SK-N-SH (cell line): Measurements from ENCODE around the gene CIC. TPM values are rescaled to one million over a fixed set of nuclear protein-coding genes. Genes with fewer than 3 reads are reported as not detected.

Experiments used
- CTCF ChIA-PET: fragments of 300-600, 350-600 bp; formaldehyde crosslinking; extraction: SDS; loops from one replicate; lab custom pipeline; 2021; lab: Yijun Ruan, JAX
- POLR2A ChIA-PET: fragments of 350-600 bp; sonication (Branson Sonifier 250); formaldehyde crosslinking; extraction: SDS; loops from one replicate; lab custom pipeline; 2020; ENCODE audit warnings: antibody characterized with exemption, inconsistent platforms; lab: Yijun Ruan, JAX
- DNase-seq: peaks from one replicate; pipeline ENCODE4 v3.0.0; 2012
- H2AFZ ChIP-seq: fragments of 200-600 bp; sonication (generic); 2 replicates; pipeline ENCODE4 v1.8.1; 2016; ENCODE audit warnings: antibody characterized with exemption, mild to moderate bottlenecking, low read depth
- H3F3A ChIP-seq: fragments of 200-600 bp; sonication (generic); replicated peaks from 2 replicates; pipeline ENCODE3; 2016; ENCODE audit warnings: antibody characterized with exemption, mild to moderate bottlenecking; ENCODE audit not compliant: insufficient read depth
- H3K27ac ChIP-seq, 2 experiments: fragments of 200-500 bp in 1 of 2; fragments of 200-600 bp in 1 of 2; sonication (Bioruptor generic) in 1 of 2; sonication (generic), shearing (Covaris generic) in 1 of 2; 2 replicates each; pipeline versions ENCODE4 v1.5.1 to v1.6.1; 2014 to 2016; ENCODE audit warnings: low read depth in 2 of 2, inconsistent platforms in 1 of 2, low read length in 1 of 2, mild to moderate bottlenecking in 1 of 2, mixed read lengths in 1 of 2
- H3K27me3 ChIP-seq: fragments of 200-600 bp; sonication (generic), shearing (Covaris generic); 2 replicates; pipeline ENCODE4 v1.6.1; 2016; ENCODE audit warnings: mixed run types; ENCODE audit not compliant: insufficient read depth
- H3K36me3 ChIP-seq, 2 experiments: fragments of 200-500 bp in 1 of 2; fragments of 200-600 bp in 1 of 2; sonication (Bioruptor generic) in 1 of 2; sonication (generic) in 1 of 2; replicated peaks in 1 of 2; 2 replicates each; pipeline versions ENCODE3 to v1.5.1; 2014 to 2016; ENCODE audit warnings: low read length in 1 of 2, mild to moderate bottlenecking in 1 of 2; ENCODE audit not compliant: insufficient read depth in 2 of 2, control insufficient read depth in 1 of 2
- H3K4me1 ChIP-seq, 2 experiments: fragments of 200-500 bp in 1 of 2; fragments of 200-600 bp in 1 of 2; sonication (Bioruptor generic) in 1 of 2; sonication (generic), shearing (Covaris generic) in 1 of 2; 2 replicates each; pipeline versions ENCODE4 v1.5.1 to v1.6.1; 2014 to 2016; ENCODE audit warnings: low read depth in 1 of 2, low read length in 1 of 2, mixed run types in 1 of 2; ENCODE audit not compliant: insufficient read depth in 2 of 2, control insufficient read depth in 1 of 2
- H3K4me2 ChIP-seq: fragments of 200-600 bp; sonication (generic), shearing (Covaris generic); 2 replicates; pipeline ENCODE4 v1.6.1; 2017; ENCODE audit warnings: mixed run types
- H3K4me3 ChIP-seq, 2 experiments: fragments of 200-500 bp in 1 of 2; fragments of 200-600 bp in 1 of 2; sonication (Bioruptor generic) in 1 of 2; sonication (generic), shearing (Covaris generic) in 1 of 2; 2 replicates each; pipeline versions ENCODE4 v1.5.1 to v1.8.1; 2014 to 2016; ENCODE audit warnings: low read depth in 2 of 2, inconsistent platforms in 1 of 2, low read length in 1 of 2, mild to moderate bottlenecking in 1 of 2, mixed read lengths in 1 of 2, moderate library complexity in 1 of 2
- H3K79me2 ChIP-seq: fragments of 200-600 bp; sonication (generic); 2 replicates; pipeline ENCODE4 v1.8.1; 2017; ENCODE audit warnings: mild to moderate bottlenecking; ENCODE audit not compliant: insufficient read depth
- H3K9ac ChIP-seq: fragments of 200-600 bp; sonication (generic); 2 replicates; pipeline ENCODE4 v1.6.1; 2017; ENCODE audit warnings: mixed run types
- H3K9me2 ChIP-seq: fragments of 200-600 bp; sonication (generic); 2 replicates; pipeline ENCODE4 v1.6.1; 2017; ENCODE audit warnings: mixed run types
- H3K9me3 ChIP-seq: fragments of 200-600 bp; sonication (generic); 2 replicates; pipeline ENCODE4 v1.6.1; 2017; ENCODE audit warnings: mixed run types, mild to moderate bottlenecking, moderate library complexity
- H4K20me1 ChIP-seq: fragments of 200-600 bp; sonication (generic); 2 replicates; pipeline ENCODE4 v1.6.1; 2017; ENCODE audit warnings: mild to moderate bottlenecking, mixed run types; ENCODE audit not compliant: insufficient read depth
- CHD2 ChIP-seq: fragments of 150-350 bp; IDR thresholded peaks from 2 replicates; pipeline ENCODE4 v1.6.1; 2018; ENCODE audit warnings: low read length; ENCODE audit not compliant: partially characterized antibody
- ELF1 ChIP-seq: IDR thresholded peaks from 2 replicates; pipeline ENCODE4 v1.4.0; 2012
- EZH2phosphoT487 ChIP-seq: fragments of 200-600 bp; sonication (generic); IDR thresholded peaks from 2 replicates; pipeline ENCODE4 v1.6.1; 2017; ENCODE audit warnings: low read depth, mixed run types, mild to moderate bottlenecking, antibody characterized with exemption, moderate library complexity, borderline replicate concordance
- FOSL2 ChIP-seq: IDR thresholded peaks from 2 replicates; pipeline ENCODE4 v1.4.0; 2012; ENCODE audit warnings: low read depth, mild to moderate bottlenecking, moderate library complexity, borderline replicate concordance
- FOXJ3 ChIP-seq: sonication (generic); formaldehyde crosslinking; IDR thresholded peaks from 2 replicates; pipeline ENCODE4 v1.5.1; 2020; ENCODE audit warnings: mild to moderate bottlenecking, missing genetic modification reagents
- IRF3 ChIP-seq: fragments of 150-350 bp; IDR thresholded peaks from 2 replicates; pipeline ENCODE4 v1.6.1; 2016; ENCODE audit warnings: mild to moderate bottlenecking, low read depth, low read length
- JUND ChIP-seq: IDR thresholded peaks from 2 replicates; pipeline ENCODE4 v1.4.0; 2012
- MAX ChIP-seq: IDR thresholded peaks from 2 replicates; pipeline ENCODE4 v1.4.0; 2012; ENCODE audit warnings: low read depth
- MEF2A ChIP-seq: IDR thresholded peaks from 2 replicates; pipeline ENCODE4 v1.4.0; 2012; ENCODE audit warnings: low read depth, borderline replicate concordance
- MXI1 ChIP-seq: IDR thresholded peaks from 2 replicates; pipeline ENCODE4 v1.6.1; 2012; ENCODE audit warnings: mild to moderate bottlenecking, low read depth, low read length, improper control_type of control experiment
- NRF1 ChIP-seq: IDR thresholded peaks from 2 replicates; pipeline ENCODE4 v1.6.1; 2012; ENCODE audit warnings: low read depth, mild to moderate bottlenecking, low read length
- PBX3 ChIP-seq: IDR thresholded peaks from 2 replicates; pipeline ENCODE4; 2012
- POLR2AphosphoS5 ChIP-seq: IDR thresholded peaks from 2 replicates; pipeline ENCODE4 v1.6.1; 2012; ENCODE audit warnings: low read depth, low read length
- RCOR1 ChIP-seq: fragments of 150-350 bp; IDR thresholded peaks from 2 replicates; pipeline ENCODE4 v1.6.1; 2017; ENCODE audit warnings: antibody characterized with exemption, low read length
- RFX5 ChIP-seq: IDR thresholded peaks from 2 replicates; pipeline ENCODE4 v1.6.1; 2012; ENCODE audit warnings: mild to moderate bottlenecking, improper control_type of control experiment, low read length
- TCF12 ChIP-seq: IDR thresholded peaks from 2 replicates; pipeline ENCODE4 v1.4.0; 2012
- USF1 ChIP-seq: IDR thresholded peaks from 2 replicates; pipeline ENCODE4 v1.4.0; 2012; ENCODE audit warnings: low read depth, borderline replicate concordance
- YY1 ChIP-seq: IDR thresholded peaks from 2 replicates; pipeline ENCODE4 v1.4.0; 2012; ENCODE audit warnings: low read depth, mild to moderate bottlenecking
- ZBTB33 ChIP-seq: IDR thresholded peaks from 2 replicates; pipeline ENCODE4 v1.4.0; 2012; ENCODE audit warnings: low read depth, borderline replicate concordance
- WGBS: methylation state at CpG from one replicate; pipeline ENCODE4 v1.1.6; 2017; ENCODE audit warnings: low lambda C conversion rate; 5-methylcytosine and 5-hydroxymethylcytosine counted together
- polyA plus RNA-seq, 3 experiments: library from polyadenylated mRNA; depleted of rRNA; stranded (reverse); fragments of >200 nt; gene quantifications; 2 replicates each; pipeline ENCODE4 v1.2.3, GENCODE V29; 2012

The CIC gene
- polyA plus RNA-seq, 1 of the 3 experiments (the other 2 are of a cell fraction) = 16.9 TPM

- H2AFZ ChIP-seq = no peak overlapping the region
- H3K27ac ChIP-seq = peak overlapping the region in 1 of 2 experiments; percentile 95; a peak in 3 of 4 replicates
- H3K4me3 ChIP-seq = peak overlapping the region; percentile 88 to 95; a peak in 2 of 4 replicates
- WGBS = 76% methylated on average over 6 of the region's 6 CpGs
- ChIA-PET POLR2A (no interaction called here), CTCF (interaction anchor here (0.6 to 2.7 kb wide), 6 partner anchors 9 to 177 kb away, joined by 3 to 11 read pairs (median 4); no protein-coding TSS in a partner anchor)
- no peak for DNase-seq
- peaks cover 19 to 43% of the 10 kb centered on the region in 2 experiments for H3K36me3 ChIP-seq
- peaks cover 33 to 47% of the 10 kb centered on the region in 2 experiments for H3K4me1 ChIP-seq
- peaks cover 24% of the 10 kb centered on the region for H4K20me1 ChIP-seq
- TF ChIP-seq PBX3 (no peak), JUND (no peak), YY1 (no peak), IRF3 (no peak)
- H3K9ac ChIP-seq = 0 out of 2 replicates have a peak overlapping the region, but pooled peaks have one; percentile 77
- peak overlapping the region; percentile 99 for H3K4me2 ChIP-seq
- H3K79me2 ChIP-seq = peaks cover 47% of the 10 kb centered on the region
- no peaks in the 10 kb centered on the region for H3K9me2 ChIP-seq
- peaks cover 22% of the 10 kb centered on the region for H3F3A ChIP-seq
- H3K27me3 ChIP-seq = no peaks in the 10 kb centered on the region
- H3K9me3 ChIP-seq = no peaks in the 10 kb centered on the region
These were observed 16.9 kb downstream of the CIC start for GRCh38 chr19:42285988-42286348.

GRCh38 chr19:42286349-42287016, 17.4 kb downstream of the CIC start:
- no peak overlapping the region for H2AFZ ChIP-seq
- no peaks in the 10 kb centered on the region for H3K9me3 ChIP-seq
- H3K27me3 ChIP-seq = no peaks in the 10 kb centered on the region
- ChIA-PET CTCF (interaction anchor here (0.9 to 2.7 kb wide), 4 partner anchors 10 to 42 kb away, joined by 3 to 11 read pairs (median 4); no protein-coding TSS in a partner anchor), POLR2A (no interaction called here)
- H3K9ac ChIP-seq = no peak overlapping the region
- TF ChIP-seq MEF2A (no peak), EZH2phosphoT487 (no peak), RFX5 (no peak), POLR2AphosphoS5 (no peak), MAX (no peak), RCOR1 (no peak), CHD2 (no peak), USF1 (no peak), MXI1 (no peak), FOXJ3 (CRISPR knock-in tag) (no peak), FOSL2 (no peak), PBX3 (no peak), ELF1 (no peak), TCF12 (no peak), JUND (no peak), ZBTB33 (no peak), NRF1 (no peak)
- peaks cover 18% of the 10 kb centered on the region for H3F3A ChIP-seq
- peak overlapping the region in 1 of 2 experiments; percentile 95; a peak in 2 of 4 replicates for H3K4me3 ChIP-seq
- peak overlapping the region; percentile 99 for H3K4me2 ChIP-seq
- no peaks in the 10 kb centered on the region for H3K9me2 ChIP-seq
- H3K4me1 ChIP-seq = peaks cover 29 to 43% of the 10 kb centered on the region in 2 experiments
- peaks cover 24% of the 10 kb centered on the region for H4K20me1 ChIP-seq
- H3K79me2 ChIP-seq = peaks cover 50% of the 10 kb centered on the region
- WGBS = 78% methylated on average over 13 of the region's 13 CpGs
- H3K36me3 ChIP-seq = peaks cover 24 to 48% of the 10 kb centered on the region in 2 experiments
- peak overlapping the region in 1 of 2 experiments; percentile 95; a peak in 2 of 4 replicates for H3K27ac ChIP-seq
- DNase-seq = peak; percentile 54
